PFSK-1 (cell line): Measurements from ENCODE around the gene CROCC2.

Experiments used
- FOXP2 ChIP-seq: optimal IDR thresholded peaks from 2 replicates; pipeline ENCODE3; 2011; ENCODE audit warnings: borderline replicate concordance, control low read depth, inconsistent platforms; ENCODE audit not compliant: insufficient read depth; ENCODE audit errors: extremely low read length, extremely low read depth
- POLR2AphosphoS5 ChIP-seq: IDR thresholded peaks from 2 replicates; pipeline ENCODE4 v1.6.1; 2012; ENCODE audit warnings: low read depth, mild to moderate bottlenecking, control low read depth, low read length, moderate library complexity
- REST ChIP-seq, 2 experiments: IDR thresholded peaks; 2 replicates each; pipeline versions ENCODE4 v1.6.1 to v1.8.0; 2011 to 2012; ENCODE audit warnings: low read depth in 2 of 2, low read length in 2 of 2, control low read depth in 1 of 2, inconsistent platforms in 1 of 2, mild to moderate bottlenecking in 1 of 2, moderate library complexity in 1 of 2; ENCODE audit not compliant: insufficient read depth in 1 of 2
- SIN3A ChIP-seq: IDR thresholded peaks from 2 replicates; pipeline ENCODE4 v1.6.1; 2012; ENCODE audit warnings: mild to moderate bottlenecking, low read length, moderate library complexity, borderline replicate concordance; ENCODE audit not compliant: insufficient read depth
- TAF1 ChIP-seq: IDR thresholded peaks from 2 replicates; pipeline ENCODE4 v1.6.1; 2012; ENCODE audit warnings: low read length, control low read depth, borderline replicate concordance; ENCODE audit not compliant: insufficient read depth

CROCC2 gene

GRCh38 chr2:240932001-240932723 is 26.0 kb downstream of the CROCC2 start:
- TF ChIP-seq REST (IDR thresholded peaks at IDR 0.05; ENCODE audit: insufficient read depth in 1 of 2, low read depth in 2 of 2, low read length in 2 of 2) (no peak), POLR2AphosphoS5 (no peak), SIN3A (no peak), FOXP2 (no peak), TAF1 (no peak)

GRCh38 chr2:240932724-240933047 is 26.6 kb downstream of the CROCC2 start:
- no peak for TF ChIP-seq SIN3A
- TF ChIP-seq TAF1, result no peak
- TF ChIP-seq REST (IDR thresholded peaks at IDR 0.05; ENCODE audit: insufficient read depth in 1 of 2, low read depth in 2 of 2, low read length in 2 of 2), result no peak
- TF ChIP-seq FOXP2, result no peak
- no peak for TF ChIP-seq POLR2AphosphoS5

GRCh38 chr2:240933048-240933965 is 27.2 kb downstream of the CROCC2 start:
- TF ChIP-seq TAF1, result no peak

GRCh38 chr2:240933966-240934700 is 28.0 kb downstream of the CROCC2 start:
- TF ChIP-seq TAF1, result no peak
- TF ChIP-seq SIN3A, result no peak
- no peak for TF ChIP-seq FOXP2
- TF ChIP-seq POLR2AphosphoS5, result no peak
- no peak for TF ChIP-seq REST (IDR thresholded peaks at IDR 0.05; ENCODE audit: insufficient read depth in 1 of 2, low read depth in 2 of 2, low read length in 2 of 2)

GRCh38 chr2:240934701-240935102 is 28.6 kb downstream of the CROCC2 start:
- TF ChIP-seq REST (IDR thresholded peaks at IDR 0.05; ENCODE audit: insufficient read depth in 1 of 2, low read depth in 2 of 2, low read length in 2 of 2) (no peak), POLR2AphosphoS5 (no peak), FOXP2 (no peak), TAF1 (no peak), SIN3A (no peak)
